Loucy (cell line): ENCODE results near the gene SEMG2.

Experiments used
- H2AFZ ChIP-seq: fragments of 200-600 bp; sonication (generic); 2 replicates; pipeline ENCODE4 v1.6.0; 2016; ENCODE audit warnings: antibody characterized with exemption, mild to moderate bottlenecking, low read length, moderate library complexity
- H3F3A ChIP-seq: fragments of 200-600 bp; 2 replicates; pipeline ENCODE4 v1.6.0; 2016; ENCODE audit warnings: antibody characterized with exemption, low read depth, mild to moderate bottlenecking
- H3K27me3 ChIP-seq: fragments of 200-600 bp; sonication (generic); 2 replicates; pipeline ENCODE4 v1.6.1; 2014; ENCODE audit warnings: low read length, mild to moderate bottlenecking; ENCODE audit not compliant: insufficient read depth, poor library complexity, severe bottlenecking
- H3K36me3 ChIP-seq: fragments of 200-600 bp; sonication (generic); 2 replicates; pipeline ENCODE4 v1.6.1; 2016; ENCODE audit warnings: low read length; ENCODE audit not compliant: insufficient read depth
- H3K4me1 ChIP-seq: fragments of 200-600 bp; sonication (generic); 2 replicates; pipeline ENCODE4 v1.5.1; 2014; ENCODE audit warnings: low read length, mild to moderate bottlenecking; ENCODE audit not compliant: insufficient read depth, poor library complexity, severe bottlenecking
- H3K4me2 ChIP-seq: fragments of 200-600 bp; sonication (generic); 2 replicates; pipeline ENCODE4 v1.6.0; 2014; ENCODE audit warnings: antibody characterized with exemption, low read length, low read depth, mild to moderate bottlenecking; ENCODE audit not compliant: poor library complexity, severe bottlenecking
- H3K4me3 ChIP-seq: fragments of 200-600 bp; sonication (generic); 2 replicates; pipeline ENCODE4 v1.5.1; 2014; ENCODE audit warnings: low read length, mild to moderate bottlenecking, mixed read lengths; ENCODE audit not compliant: poor library complexity, severe bottlenecking
- H3K79me2 ChIP-seq: fragments of 200-600 bp; sonication (generic); 2 replicates; pipeline ENCODE4 v1.6.1; 2014; ENCODE audit warnings: low read length; ENCODE audit not compliant: insufficient read depth
- H3K9ac ChIP-seq: fragments of 200-600 bp; sonication (generic); 2 replicates; pipeline ENCODE4 v1.6.0; 2014; ENCODE audit warnings: mild to moderate bottlenecking, low read depth, low read length, moderate library complexity; ENCODE audit not compliant: poor library complexity, severe bottlenecking
- H3K9me2 ChIP-seq: fragments of 200-600 bp; sonication (generic); replicated peaks from 2 replicates; pipeline ENCODE4 v1.6.1; 2016; ENCODE audit warnings: low read depth, low read length, mixed read lengths
- H3K9me3 ChIP-seq: fragments of 200-600 bp; sonication (generic); 2 replicates; pipeline ENCODE4 v1.6.1; 2014; ENCODE audit warnings: mild to moderate bottlenecking, antibody characterized with exemption, low read length, low read depth; ENCODE audit not compliant: insufficient read depth
- H4K20me1 ChIP-seq: fragments of 200-600 bp; sonication (generic); 2 replicates; pipeline ENCODE4 v1.6.0; 2014; ENCODE audit warnings: antibody characterized with exemption, low read length, mild to moderate bottlenecking; ENCODE audit not compliant: insufficient read depth, poor library complexity, severe bottlenecking
- CTCF ChIP-seq: fragments of 200-600 bp; sonication (generic); conservative IDR thresholded peaks from 2 replicates; pipeline ENCODE4 v1.5.1; 2014; ENCODE audit warnings: mild to moderate bottlenecking, antibody characterized with exemption, low read length
- EZH2phosphoT487 ChIP-seq: fragments of 200-600 bp; IDR thresholded peaks from 2 replicates; pipeline ENCODE4 v1.6.1; 2018; ENCODE audit warnings: antibody characterized with exemption, mild to moderate bottlenecking, moderate library complexity, borderline replicate concordance

The SEMG2 gene

DNA sequence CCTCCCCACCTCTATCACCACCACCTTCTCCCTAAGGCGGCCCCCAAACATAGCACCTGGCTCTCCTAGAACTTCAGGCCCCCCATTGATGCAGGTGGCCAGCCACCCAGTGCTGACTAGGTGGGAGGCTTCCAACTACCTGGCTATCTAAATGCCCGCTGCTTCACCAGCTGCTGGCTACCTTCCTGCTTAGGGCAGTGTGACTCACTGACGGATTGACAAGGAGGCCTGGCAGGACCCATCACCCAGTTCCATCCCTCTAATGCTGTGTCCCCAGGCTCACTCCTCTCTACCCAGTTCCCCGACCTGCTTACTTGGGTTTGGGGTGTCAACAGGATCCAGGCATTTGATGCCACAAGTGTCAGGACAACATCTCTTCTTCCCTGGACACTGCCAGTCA is 32.1 kb downstream of the SEMG2 start:
- Histone ChIP-seq H4K20me1 (no peaks in the 10 kb centered on the region), H2AFZ (no peak overlapping the region), H3F3A (no peaks in the 10 kb centered on the region), H3K9me2 (no peaks in the 10 kb centered on the region), H3K27me3 (no peaks in the 10 kb centered on the region), H3K9me3 (no peaks in the 10 kb centered on the region), H3K9ac (no peak overlapping the region), H3K4me1 (no peaks in the 10 kb centered on the region), H3K36me3 (no peaks in the 10 kb centered on the region), H3K4me3 (no peak overlapping the region), H3K79me2 (no peaks in the 10 kb centered on the region), H3K4me2 (no peak overlapping the region)
- TF ChIP-seq CTCF (no peak), EZH2phosphoT487 (no peak)

GRCh38 chr20:45254383-45255262 is 33.5 kb downstream of the SEMG2 start, which contains the start of gene SLPI:
Gene SLPI, minus strand, starts transcription at chr20:45254564. Its CDS starts 21 bp downstream, at chr20:45254543.
- Histone ChIP-seq H3K4me2 (no peak within 1 kb of the TSS), H3K9me2 (no peaks in the 10 kb centered on the region), H3K4me1 (no peaks in the 10 kb centered on the region), H4K20me1 (no peaks in the 10 kb centered on the region), H3F3A (no peaks in the 10 kb centered on the region), H3K9me3 (no peaks in the 10 kb centered on the region), H2AFZ (no peak within 1 kb of the TSS), H3K36me3 (no peaks in the 10 kb centered on the region), H3K79me2 (no peaks in the 10 kb centered on the region), H3K9ac (no peak within 1 kb of the TSS), H3K4me3 (no peak within 1 kb of the TSS), H3K27me3 (no peaks in the 10 kb centered on the region)
- TF ChIP-seq EZH2phosphoT487 (no peak), CTCF (no peak)

- H3K9ac ChIP-seq: no peak overlapping the region
- no peaks in the 10 kb centered on the region for H4K20me1 ChIP-seq
- no peaks in the 10 kb centered on the region for H3K9me3 ChIP-seq
- no peak for TF ChIP-seq CTCF
- no peak for TF ChIP-seq EZH2phosphoT487
- no peak overlapping the region for H3K4me3 ChIP-seq
- H3K4me2 ChIP-seq: no peak overlapping the region
- no peaks in the 10 kb centered on the region for H3K4me1 ChIP-seq
- H3F3A ChIP-seq: no peaks in the 10 kb centered on the region
- H2AFZ ChIP-seq: no peak overlapping the region
- no peaks in the 10 kb centered on the region for H3K27me3 ChIP-seq
- H3K36me3 ChIP-seq: no peaks in the 10 kb centered on the region
- H3K79me2 ChIP-seq: no peaks in the 10 kb centered on the region
- no peaks in the 10 kb centered on the region for H3K9me2 ChIP-seq
Measured at GRCh38 chr20:45257161-45257560, 36.0 kb downstream of the SEMG2 start.
